HepG2 (cell line): ENCODE measurements around the gene HYOU1. TPM values are rescaled to one million over a fixed set of nuclear protein-coding genes. Genes with fewer than 3 reads are reported as not detected.

ENCODE experiments used
- ARNT2 ChIP-seq: sonication (generic); formaldehyde crosslinking; IDR thresholded peaks from 2 replicates; pipeline ENCODE4 v1.8.0; 2022; ENCODE audit warnings: mild to moderate bottlenecking, low read depth, missing genetic modification reagents, moderate library complexity
- BRF2 ChIP-seq: sonication (generic); formaldehyde crosslinking; IDR thresholded peaks from 2 replicates; pipeline ENCODE4 v1.8.1; 2022; ENCODE audit warnings: mild to moderate bottlenecking, missing genetic modification reagents
- CERS6 ChIP-seq: sonication (generic); formaldehyde crosslinking; IDR thresholded peaks from 2 replicates; pipeline ENCODE4 v1.5.0; 2020; ENCODE audit warnings: missing genetic modification reagents
- ETV5 ChIP-seq: IDR thresholded peaks from 2 replicates; pipeline ENCODE4 v1.6.1; 2018; ENCODE audit warnings: missing biosample characterization, missing genetic modification reagents, inconsistent platforms, borderline replicate concordance
- HDAC1 ChIP-seq: sonication (generic); formaldehyde crosslinking; IDR thresholded peaks from 2 replicates; pipeline ENCODE4 v1.5.1; 2020; ENCODE audit warnings: mild to moderate bottlenecking, missing genetic modification reagents
- HNRNPUL1 ChIP-seq: fragments of 200-400 bp; formaldehyde crosslinking; IDR thresholded peaks from 2 replicates; pipeline ENCODE4 v1.6.1; 2017; ENCODE audit warnings: low read depth, mild to moderate bottlenecking, low read length, moderate library complexity
- IKZF5 ChIP-seq: IDR thresholded peaks from 2 replicates; pipeline ENCODE4 v1.6.1; 2018; ENCODE audit warnings: missing genetic modification reagents, mild to moderate bottlenecking, missing compliant biosample characterization
- MAZ ChIP-seq, 2 experiments: sonication (generic) in 1 of 2; formaldehyde crosslinking in 1 of 2; IDR thresholded peaks; 2 replicates each; pipeline versions ENCODE4 v1.5.0 to v1.6.1; 2012 to 2020; ENCODE audit warnings: low read depth in 2 of 2, mild to moderate bottlenecking in 2 of 2, borderline replicate concordance in 1 of 2, improper control_type of control experiment in 1 of 2, low read length in 1 of 2, missing genetic modification reagents in 1 of 2, moderate library complexity in 1 of 2
- NCOA2 ChIP-seq: sonication (generic); formaldehyde crosslinking; IDR thresholded peaks from 2 replicates; pipeline ENCODE4 v1.8.0; 2022; ENCODE audit warnings: inconsistent platforms
- NCOR1 ChIP-seq: fragments of 200-600 bp; sonication (generic); IDR thresholded peaks from 2 replicates; pipeline ENCODE4 v1.7.0; 2017; ENCODE audit warnings: antibody characterized with exemption, low read length, borderline replicate concordance
- NFRKB ChIP-seq: fragments of 450-650 bp; IDR thresholded peaks from 2 replicates; pipeline ENCODE4 v1.6.1; 2017
- PRDM10 ChIP-seq: sonication (generic); formaldehyde crosslinking; IDR thresholded peaks from 2 replicates; pipeline ENCODE4 v1.4.0; 2020; ENCODE audit warnings: low read depth, missing genetic modification reagents
- RAD51 ChIP-seq: fragments of 450-650 bp; IDR thresholded peaks from 2 replicates; pipeline ENCODE4 v1.6.1; 2016; ENCODE audit warnings: borderline replicate concordance
- SALL1 ChIP-seq: sonication (generic); formaldehyde crosslinking; IDR thresholded peaks from 2 replicates; pipeline ENCODE4 v1.8.0; 2022; ENCODE audit warnings: mild to moderate bottlenecking, missing genetic modification reagents
- SP140L ChIP-seq: sonication (generic); formaldehyde crosslinking; IDR thresholded peaks from 2 replicates; pipeline ENCODE4 v1.4.0; 2020; ENCODE audit warnings: missing genetic modification reagents, borderline replicate concordance
- ZNF12 ChIP-seq: sonication (generic); formaldehyde crosslinking; IDR thresholded peaks from 2 replicates; pipeline ENCODE4 v1.5.0; 2020; ENCODE audit warnings: missing genetic modification reagents
- ZNF501 ChIP-seq: sonication (generic); formaldehyde crosslinking; IDR thresholded peaks from 2 replicates; pipeline ENCODE4 v1.5.1; 2020; ENCODE audit warnings: mild to moderate bottlenecking, moderate library complexity, missing genetic modification reagents
- ZNF570 ChIP-seq: sonication (generic); formaldehyde crosslinking; IDR thresholded peaks from 2 replicates; pipeline ENCODE4 v1.4.0; 2020; ENCODE audit warnings: mild to moderate bottlenecking, missing genetic modification reagents, borderline replicate concordance
- ZNF619 ChIP-seq: sonication (generic); formaldehyde crosslinking; IDR thresholded peaks from 2 replicates; pipeline ENCODE4 v1.4.0; 2020; ENCODE audit warnings: mild to moderate bottlenecking, missing genetic modification reagents
- polyA plus RNA-seq, 8 experiments: library from polyadenylated mRNA; depleted of rRNA in 3 of 8; stranded (reverse) in 7 of 8; unstranded in 1 of 8; fragments of >200 nt; fragmentation: Illumina TruSeq in 4 of 8; extraction: Trizol in 4 of 8; gene quantifications; 2 replicates each; pipeline versions ENCODE4 v1.2.1 to v1.2.3, GENCODE V29; 2011 to 2016; ENCODE audit warnings: low read depth in 4 of 8, missing spikeins in 1 of 8, mixed read lengths in 1 of 8; ENCODE audit not compliant: insufficient read depth in 1 of 8
- total RNA-seq, 5 experiments: library from RNA; depleted of rRNA; stranded (reverse); fragments of >200 nt; fragmentation: Illumina TruSeq; extraction: Trizol; gene quantifications; 2 replicates each; pipeline ENCODE4 v1.2.3, GENCODE V29; 2016; ENCODE audit warnings: low read depth in 1 of 5
- TF ChIP-seq, protein P1 (sequence below): IDR thresholded peaks from 2 replicates; pipeline ENCODE4 v1.6.1; 2016; ENCODE audit warnings: low read depth, control low read depth

HYOU1 gene
- total and polyA plus RNA-seq, 2 of the 13 experiments (the other 11 are each of a cell fraction or from before 2014, with no cell fraction given): 127 to 155 TPM

- no peak for TF ChIP-seq NCOR1
- peak; percentile 61 for TF ChIP-seq NCOA2 (CRISPR knock-in tag)
- TF ChIP-seq HDAC1 (CRISPR knock-in tag): peak; percentile 85
- peak; percentile 56; the same call in 1 of the 2 replicates for TF ChIP-seq ARNT2 (CRISPR knock-in tag)
- no peak; the same call in 1 of the 2 replicates for TF ChIP-seq ZNF12 (CRISPR knock-in tag)
- 0 out of 2 replicates have a peak, but pooled peaks have one; percentile 22 for TF ChIP-seq PRDM10 (CRISPR knock-in tag)
- peak; percentile 52; the same call in 1 of the 2 replicates for TF ChIP-seq NFRKB
- TF ChIP-seq MAZ (IDR thresholded peaks at IDR 0.05; ENCODE audit: borderline replicate concordance, low read depth, low read length): no peak
- TF ChIP-seq MAZ (CRISPR knock-in tag; IDR thresholded peaks at IDR 0.05; ENCODE audit: low read depth): 0 out of 2 replicates have a peak, but pooled peaks have one; percentile 34
- TF ChIP-seq, protein P1, sequence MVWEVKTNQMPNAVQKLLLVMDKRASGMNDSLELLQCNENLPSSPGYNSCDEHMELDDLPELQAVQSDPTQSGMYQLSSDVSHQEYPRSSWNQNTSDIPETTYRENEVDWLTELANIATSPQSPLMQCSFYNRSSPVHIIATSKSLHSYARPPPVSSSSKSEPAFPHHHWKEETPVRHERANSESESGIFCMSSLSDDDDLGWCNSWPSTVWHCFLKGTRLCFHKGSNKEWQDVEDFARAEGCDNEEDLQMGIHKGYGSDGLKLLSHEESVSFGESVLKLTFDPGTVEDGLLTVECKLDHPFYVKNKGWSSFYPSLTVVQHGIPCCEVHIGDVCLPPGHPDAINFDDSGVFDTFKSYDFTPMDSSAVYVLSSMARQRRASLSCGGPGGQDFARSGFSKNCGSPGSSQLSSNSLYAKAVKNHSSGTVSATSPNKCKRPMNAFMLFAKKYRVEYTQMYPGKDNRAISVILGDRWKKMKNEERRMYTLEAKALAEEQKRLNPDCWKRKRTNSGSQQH (CRISPR knock-in tag): peak; percentile 71; the same call in 1 of the 2 replicates
- TF ChIP-seq SALL1 (CRISPR knock-in tag): peak; percentile 67; the same call in 1 of the 2 replicates
- TF ChIP-seq ETV5 (CRISPR knock-in tag): peak; percentile 78
- TF ChIP-seq ZNF501 (CRISPR knock-in tag): peak; percentile 85
- TF ChIP-seq IKZF5 (CRISPR knock-in tag): peak; percentile 95
- TF ChIP-seq ZNF619 (CRISPR knock-in tag): peak; percentile 79; the same call in 1 of the 2 replicates
- TF ChIP-seq CERS6: no peak
- peak; percentile 98 for TF ChIP-seq RAD51
- no peak for TF ChIP-seq HNRNPUL1
- peak; percentile 70; the same call in 1 of the 2 replicates for TF ChIP-seq BRF2
- TF ChIP-seq ZNF570: no peak
- TF ChIP-seq SP140L (CRISPR knock-in tag): peak; percentile 81; the same call in 1 of the 2 replicates
These were observed 10.6 kb upstream of the HYOU1 start, which contains the start of gene VPS11 (continued) for GRCh38 chr11:119067371-119068222.
